Measurements from ENCODE around the gene LKAAEAR1. TPM values are rescaled to one million over a fixed set of nuclear protein-coding genes. Genes with fewer than 3 reads are reported as not detected.

Gene LKAAEAR1
- total and polyA plus RNA-seq, 2 experiments from 2014 or later, result 1.8 TPM; not detected in 1

GRCh38 chr20:64051561-64052325 lies 32.5 kb downstream of the LKAAEAR1 start:
- peaks cover 51% of the 10 kb centered on the region for H3K27me3 Mint-ChIP-seq (ENCODE audit: insufficient read depth, low read depth, poor library complexity)
- Histone ChIP-seq H3K4me2 (no peak overlapping the region), H2AFZ (no peak overlapping the region), H3K27ac (ENCODE audit: low read depth) (no peak overlapping the region), H3K27me3 (ENCODE audit: insufficient read depth) (peaks cover 37% of the 10 kb centered on the region), H3K9me2 (ENCODE audit: insufficient read depth) (no peaks in the 10 kb centered on the region), H3K4me3 (no peak overlapping the region), H4K20me1 (replicated peaks; ENCODE audit: insufficient read depth) (no peaks in the 10 kb centered on the region), H3K79me2 (replicated peaks; ENCODE audit: insufficient read depth) (no peaks in the 10 kb centered on the region), H3K4me1 (ENCODE audit: insufficient read depth) (peaks cover 11% of the 10 kb centered on the region; the same call in 1 of the 2 replicates), H3K36me3 (ENCODE audit: insufficient read depth) (no peaks in the 10 kb centered on the region), H3F3A (replicated peaks; ENCODE audit: low read depth) (0 out of 2 replicates have a peak, but pooled peaks cover 6% of the 10 kb centered on the region)
- no peak overlapping the region for H3K27ac Mint-ChIP-seq
- TF ChIP-seq NANOG (IDR thresholded peaks at IDR 0.05; ENCODE audit: borderline replicate concordance) (no peak), ZNF331 (CRISPR knock-in tag; IDR thresholded peaks at IDR 0.05; ENCODE audit: low read depth) (no peak), CTCF (conservative IDR thresholded peaks at IDR 0.05; ENCODE audit: low read depth in 2 of 2) (no peak), ZNF114 (CRISPR knock-in tag; IDR thresholded peaks at IDR 0.05) (no peak)
- peaks cover 20% of the 10 kb centered on the region for H3K4me1 Mint-ChIP-seq
- DNase-seq (ENCODE audit: low spot score) (no peak), ATAC-seq (no peak)
- H3K36me3 Mint-ChIP-seq (ENCODE audit: low read depth), result no peaks in the 10 kb centered on the region
- no peak overlapping the region for H3K4me3 Mint-ChIP-seq
- no peaks in the 10 kb centered on the region for H3K9me3 Mint-ChIP-seq

GRCh38 chr20:64051033-64051452 lies 33.2 kb downstream of the LKAAEAR1 start:
- TF ChIP-seq STAT1 (IDR thresholded peaks at IDR 0.05; ENCODE audit: unreplicated experiment), result no peak
- TF ChIP-seq ZNF114 (CRISPR knock-in tag; IDR thresholded peaks at IDR 0.05), result no peak
- no peak for TF ChIP-seq CTCF (conservative IDR thresholded peaks at IDR 0.05; ENCODE audit: low read depth in 2 of 2)
- TF ChIP-seq, protein P1, sequence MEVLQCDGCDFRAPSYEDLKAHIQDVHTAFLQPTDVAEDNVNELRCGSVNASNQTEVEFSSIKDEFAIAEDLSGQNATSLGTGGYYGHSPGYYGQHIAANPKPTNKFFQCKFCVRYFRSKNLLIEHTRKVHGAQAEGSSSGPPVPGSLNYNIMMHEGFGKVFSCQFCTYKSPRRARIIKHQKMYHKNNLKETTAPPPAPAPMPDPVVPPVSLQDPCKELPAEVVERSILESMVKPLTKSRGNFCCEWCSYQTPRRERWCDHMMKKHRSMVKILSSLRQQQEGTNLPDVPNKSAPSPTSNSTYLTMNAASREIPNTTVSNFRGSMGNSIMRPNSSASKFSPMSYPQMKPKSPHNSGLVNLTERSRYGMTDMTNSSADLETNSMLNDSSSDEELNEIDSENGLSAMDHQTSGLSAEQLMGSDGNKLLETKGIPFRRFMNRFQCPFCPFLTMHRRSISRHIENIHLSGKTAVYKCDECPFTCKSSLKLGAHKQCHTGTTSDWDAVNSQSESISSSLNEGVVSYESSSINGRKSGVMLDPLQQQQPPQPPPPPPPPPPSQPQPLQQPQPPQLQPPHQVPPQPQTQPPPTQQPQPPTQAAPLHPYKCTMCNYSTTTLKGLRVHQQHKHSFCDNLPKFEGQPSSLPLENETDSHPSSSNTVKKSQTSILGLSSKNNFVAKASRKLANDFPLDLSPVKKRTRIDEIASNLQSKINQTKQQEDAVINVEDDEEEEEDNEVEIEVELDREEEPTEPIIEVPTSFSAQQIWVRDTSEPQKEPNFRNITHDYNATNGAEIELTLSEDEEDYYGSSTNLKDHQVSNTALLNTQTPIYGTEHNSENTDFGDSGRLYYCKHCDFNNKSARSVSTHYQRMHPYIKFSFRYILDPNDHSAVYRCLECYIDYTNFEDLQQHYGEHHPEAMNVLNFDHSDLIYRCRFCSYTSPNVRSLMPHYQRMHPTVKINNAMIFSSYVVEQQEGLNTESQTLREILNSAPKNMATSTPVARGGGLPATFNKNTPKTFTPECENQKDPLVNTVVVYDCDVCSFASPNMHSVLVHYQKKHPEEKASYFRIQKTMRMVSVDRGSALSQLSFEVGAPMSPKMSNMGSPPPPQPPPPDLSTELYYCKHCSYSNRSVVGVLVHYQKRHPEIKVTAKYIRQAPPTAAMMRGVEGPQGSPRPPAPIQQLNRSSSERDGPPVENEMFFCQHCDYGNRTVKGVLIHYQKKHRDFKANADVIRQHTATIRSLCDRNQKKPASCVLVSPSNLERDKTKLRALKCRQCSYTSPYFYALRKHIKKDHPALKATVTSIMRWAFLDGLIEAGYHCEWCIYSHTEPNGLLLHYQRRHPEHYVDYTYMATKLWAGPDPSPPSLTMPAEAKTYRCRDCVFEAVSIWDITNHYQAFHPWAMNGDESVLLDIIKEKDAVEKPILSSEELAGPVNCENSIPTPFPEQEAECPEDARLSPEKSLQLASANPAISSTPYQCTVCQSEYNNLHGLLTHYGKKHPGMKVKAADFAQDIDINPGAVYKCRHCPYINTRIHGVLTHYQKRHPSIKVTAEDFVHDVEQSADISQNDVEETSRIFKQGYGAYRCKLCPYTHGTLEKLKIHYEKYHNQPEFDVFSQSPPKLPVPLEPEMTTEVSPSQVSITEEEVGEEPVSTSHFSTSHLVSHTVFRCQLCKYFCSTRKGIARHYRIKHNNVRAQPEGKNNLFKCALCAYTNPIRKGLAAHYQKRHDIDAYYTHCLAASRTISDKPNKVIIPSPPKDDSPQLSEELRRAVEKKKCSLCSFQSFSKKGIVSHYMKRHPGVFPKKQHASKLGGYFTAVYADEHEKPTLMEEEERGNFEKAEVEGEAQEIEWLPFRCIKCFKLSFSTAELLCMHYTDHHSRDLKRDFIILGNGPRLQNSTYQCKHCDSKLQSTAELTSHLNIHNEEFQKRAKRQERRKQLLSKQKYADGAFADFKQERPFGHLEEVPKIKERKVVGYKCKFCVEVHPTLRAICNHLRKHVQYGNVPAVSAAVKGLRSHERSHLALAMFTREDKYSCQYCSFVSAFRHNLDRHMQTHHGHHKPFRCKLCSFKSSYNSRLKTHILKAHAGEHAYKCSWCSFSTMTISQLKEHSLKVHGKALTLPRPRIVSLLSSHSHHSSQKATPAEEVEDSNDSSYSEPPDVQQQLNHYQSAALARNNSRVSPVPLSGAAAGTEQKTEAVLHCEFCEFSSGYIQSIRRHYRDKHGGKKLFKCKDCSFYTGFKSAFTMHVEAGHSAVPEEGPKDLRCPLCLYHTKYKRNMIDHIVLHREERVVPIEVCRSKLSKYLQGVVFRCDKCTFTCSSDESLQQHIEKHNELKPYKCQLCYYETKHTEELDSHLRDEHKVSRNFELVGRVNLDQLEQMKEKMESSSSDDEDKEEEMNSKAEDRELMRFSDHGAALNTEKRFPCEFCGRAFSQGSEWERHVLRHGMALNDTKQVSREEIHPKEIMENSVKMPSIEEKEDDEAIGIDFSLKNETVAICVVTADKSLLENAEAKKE (CRISPR knock-in tag; IDR thresholded peaks at IDR 0.05), result no peak
- Mint-ChIP-seq H3K4me3 (no peak overlapping the region), H3K36me3 (ENCODE audit: low read depth) (no peaks in the 10 kb centered on the region), H3K4me1 (peaks cover 25% of the 10 kb centered on the region), H3K9me3 (no peaks in the 10 kb centered on the region), H3K27ac (no peak overlapping the region), H3K27me3 (ENCODE audit: insufficient read depth, low read depth, poor library complexity) (peaks cover 58% of the 10 kb centered on the region)
- Histone ChIP-seq H3K4me3 (no peak overlapping the region), H3K79me2 (replicated peaks; ENCODE audit: insufficient read depth) (no peaks in the 10 kb centered on the region), H4K20me1 (replicated peaks; ENCODE audit: insufficient read depth) (no peaks in the 10 kb centered on the region), H3K27ac (ENCODE audit: low read depth) (no peak overlapping the region), H3K4me2 (no peak overlapping the region), H3K4me1 (ENCODE audit: insufficient read depth) (peaks cover 11% of the 10 kb centered on the region; the same call in 1 of the 2 replicates), H3K27me3 (ENCODE audit: insufficient read depth) (peaks cover 44% of the 10 kb centered on the region), H3F3A (replicated peaks; ENCODE audit: low read depth) (0 out of 2 replicates have a peak, but pooled peaks cover 6% of the 10 kb centered on the region), H3K9me2 (ENCODE audit: insufficient read depth) (no peaks in the 10 kb centered on the region), H2AFZ (no peak overlapping the region), H3K36me3 (ENCODE audit: insufficient read depth) (no peaks in the 10 kb centered on the region)
- no peak for ATAC-seq
- no peak for DNase-seq (ENCODE audit: low spot score)
